D341Med (cell line): ENCODE measurements around the gene PRAMEF26.
"Not testable (repeated sequence)": the region's sequence is repeated elsewhere in the genome, so short reads cannot be mapped to it uniquely, and the experiment has no call there.

Source experiments
- DNase-seq: peaks from one replicate; pipeline ENCODE4 v3.0.0; 2012; ENCODE audit warnings: low spot score

The PRAMEF26 gene

GRCh38 chr1:13155909-13156308 lies at the start of gene PRAMEF26:
Gene PRAMEF26, minus strand, starts transcription at chr1:13156009. Its CDS starts 2,914 bp downstream, at chr1:13153095.
- DNase-seq = not testable (repeated sequence)

GRCh38 chr1:13201309-13201708 lies 45.5 kb upstream of the PRAMEF26 start, which contains the start of gene PRAMEF13:
Gene PRAMEF13, minus strand, starts transcription at chr1:13201409. Its CDS starts 1,820 bp downstream, at chr1:13199589.
- not testable (repeated sequence) for DNase-seq

DNA sequence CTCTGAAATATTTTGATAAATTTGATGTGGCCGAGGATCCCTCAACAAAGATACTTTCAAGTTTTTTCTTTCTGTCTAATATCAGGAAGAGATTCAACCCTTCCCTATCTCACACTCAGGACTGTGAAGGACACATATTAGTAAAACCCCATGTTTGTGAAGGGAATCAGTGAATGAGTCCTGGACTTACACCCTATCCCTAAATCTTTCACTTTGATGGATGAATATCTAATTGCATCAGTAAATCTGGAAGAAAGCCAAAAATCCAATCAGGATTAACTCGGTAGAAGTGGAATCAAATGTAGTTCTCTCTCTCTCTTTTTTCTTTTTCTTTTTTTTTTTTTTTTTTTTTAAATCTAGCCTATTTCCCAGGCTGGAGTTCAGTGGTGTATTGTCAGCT lies 15.7 kb upstream of the PRAMEF26 start, which contains the start of gene PRAMEF9:
Gene PRAMEF9 (plus strand): TSS at position 301 of the 400 bp plus-strand sequence. CDS start 3,433 bp downstream, outside the sequence.
- DNase-seq = not testable (repeated sequence)

DNA sequence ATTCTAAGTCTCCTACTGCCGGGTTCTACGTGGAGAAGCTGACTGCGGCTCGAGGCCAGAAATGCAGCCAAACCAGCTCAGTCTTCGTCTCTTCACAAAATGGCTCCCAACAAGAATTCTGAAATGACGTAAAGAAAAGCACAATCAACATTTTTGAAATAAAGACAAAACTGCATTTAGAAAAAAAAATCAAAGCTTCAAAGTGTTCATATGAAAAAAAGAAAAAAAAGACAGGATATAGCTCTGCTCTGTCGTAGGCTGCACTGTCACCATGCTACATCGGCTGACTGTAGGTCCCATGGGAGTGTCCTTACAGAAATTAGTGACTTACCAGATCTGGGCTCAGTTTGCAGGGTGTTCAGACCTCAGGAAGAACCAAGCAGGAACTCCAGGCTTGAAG lies 9.7 kb upstream of the PRAMEF26 start, which contains the start of gene HNRNPCL4:
Gene HNRNPCL4 (minus strand): TSS at position 101 of the 400 bp plus-strand sequence. CDS start 164 bp downstream, outside the sequence.
- not testable (repeated sequence) for DNase-seq

GRCh38 chr1:13116754-13117153 lies 39.1 kb downstream of the PRAMEF26 start, which contains the start of gene HNRNPCL2:
Gene HNRNPCL2, minus strand, starts transcription at chr1:13116854. Its CDS starts 454 bp downstream, at chr1:13116400.
- not testable (repeated sequence) for DNase-seq
